Liver (tissue), 9 donors: Measurements from ENCODE around the gene PIAS1. TPM values are rescaled to one million over a fixed set of nuclear protein-coding genes. Genes with fewer than 3 reads are reported as not detected.

ENCODE experiments used
- DNase-seq: peaks from one replicate; pipeline ENCODE4 v3.0.0-alpha.2; 2017; ENCODE audit warnings: low spot score
- H3K27ac ChIP-seq, 2 donors: one replicate each; pipeline ENCODE4 v1.7.0; 2013; ENCODE audit warnings: inconsistent platforms in 2 of 2, low read length in 2 of 2, control low read depth in 1 of 2, low read depth in 1 of 2, mild to moderate bottlenecking in 1 of 2
- H3K27me3 ChIP-seq, 4 donors: one replicate each; pipeline versions ENCODE4 v1.6.1 to v1.7.0; 2013; ENCODE audit warnings: low read length in 3 of 4, inconsistent platforms in 1 of 4, mild to moderate bottlenecking in 1 of 4, moderate library complexity in 1 of 4; ENCODE audit not compliant: control insufficient read depth in 4 of 4, insufficient read depth in 4 of 4
- H3K36me3 ChIP-seq, 4 donors: one replicate each; pipeline versions ENCODE4 v1.6.1 to v1.7.0; 2013; ENCODE audit warnings: low read length in 3 of 4, mild to moderate bottlenecking in 3 of 4, low read depth in 1 of 4, moderate library complexity in 1 of 4; ENCODE audit not compliant: control insufficient read depth in 4 of 4, insufficient read depth in 3 of 4
- H3K4me1 ChIP-seq, 4 donors: one replicate each; pipeline versions ENCODE4 v1.6.1 to v1.7.0; 2013; ENCODE audit warnings: low read length in 3 of 4, mild to moderate bottlenecking in 3 of 4, moderate library complexity in 1 of 4; ENCODE audit not compliant: control insufficient read depth in 4 of 4, insufficient read depth in 4 of 4
- H3K4me3 ChIP-seq, 3 donors: one replicate each; pipeline versions ENCODE4 v1.6.1 to v1.7.0; 2013; ENCODE audit warnings: low read length in 3 of 3, control low read depth in 1 of 3, low read depth in 1 of 3, mild to moderate bottlenecking in 1 of 3
- H3K9ac ChIP-seq, 2 donors: one replicate each; pipeline ENCODE4 v1.7.0; 2013; ENCODE audit warnings: low read length in 2 of 2, mild to moderate bottlenecking in 2 of 2, moderate library complexity in 2 of 2, control low read depth in 1 of 2, low read depth in 1 of 2
- H3K9me3 ChIP-seq, 4 donors: one replicate each; pipeline versions ENCODE4 v1.6.1 to v1.7.0; 2013; ENCODE audit warnings: low read length in 3 of 4; ENCODE audit not compliant: control insufficient read depth in 4 of 4
- EGR1 ChIP-seq, 2 donors: IDR thresholded peaks; 2 replicates each; pipeline ENCODE4 v1.6.1; 2016 to 2018; ENCODE audit warnings: antibody characterized with exemption in 2 of 2, low read depth in 2 of 2
- FOXA1 ChIP-seq: IDR thresholded peaks from 2 replicates; pipeline ENCODE4 v1.6.1; 2016; ENCODE audit warnings: antibody characterized with exemption
- FOXA2 ChIP-seq: IDR thresholded peaks from 2 replicates; pipeline ENCODE4 v1.6.1; 2016; ENCODE audit warnings: antibody characterized with exemption
- GABPA ChIP-seq, 2 donors: IDR thresholded peaks in 1 of 2; conservative IDR thresholded peaks in 1 of 2; 2 replicates each; pipeline ENCODE4 v1.6.1; 2016; ENCODE audit warnings: antibody characterized with exemption in 2 of 2, mild to moderate bottlenecking in 1 of 2, moderate library complexity in 1 of 2
- HNF4A ChIP-seq, 2 donors: conservative IDR thresholded peaks; 2 replicates each; pipeline ENCODE4 v1.6.1; 2016; ENCODE audit warnings: antibody characterized with exemption in 2 of 2, mild to moderate bottlenecking in 2 of 2
- HNF4G ChIP-seq: IDR thresholded peaks from 2 replicates; pipeline ENCODE4 v1.6.1; 2016; ENCODE audit warnings: antibody characterized with exemption
- JUND ChIP-seq, 2 donors: IDR thresholded peaks; 2 replicates each; pipeline ENCODE4 v1.6.1; 2016; ENCODE audit warnings: antibody characterized with exemption in 2 of 2
- NR2F2 ChIP-seq: IDR thresholded peaks from 2 replicates; pipeline ENCODE4 v1.6.1; 2016; ENCODE audit warnings: antibody characterized with exemption
- RAD21 ChIP-seq, 2 donors: IDR thresholded peaks; 2 replicates each; pipeline ENCODE4 v1.6.1; 2016; ENCODE audit warnings: antibody characterized with exemption in 2 of 2, mild to moderate bottlenecking in 2 of 2
- RXRA ChIP-seq, 2 donors: IDR thresholded peaks; 2 replicates each; pipeline ENCODE4 v1.6.1; 2017 to 2018; ENCODE audit warnings: antibody characterized with exemption in 2 of 2, mild to moderate bottlenecking in 1 of 2
- SP1 ChIP-seq: IDR thresholded peaks from 2 replicates; pipeline ENCODE4 v1.6.1; 2018; ENCODE audit warnings: antibody characterized with exemption, mild to moderate bottlenecking
- YY1 ChIP-seq: IDR thresholded peaks from 2 replicates; pipeline ENCODE4 v1.6.1; 2016; ENCODE audit warnings: antibody characterized with exemption, mild to moderate bottlenecking
- WGBS: extraction: QIAGEN DNeasy Blood & Tissue Kit; methylation state at CpG from one replicate; pipeline ENCODE4 v1.1.7; 2013; 5-methylcytosine and 5-hydroxymethylcytosine counted together
- polyA plus RNA-seq, 2 donors: library from polyadenylated mRNA; stranded (reverse) in 1 of 2; unstranded in 1 of 2; fragments of 200-250 nt in 1 of 2; fragments of >200 nt in 1 of 2; fragmentation: Nextera tagmentation in 1 of 2; extraction: Ambion mirVana in 1 of 2; gene quantifications; one replicate each; pipeline versions ENCODE4 v1.2.1 to v1.2.3, GENCODE V29; 2013 to 2015
- total RNA-seq, 2 donors: library from RNA; depleted of rRNA; stranded (reverse); fragments of >200 nt; gene quantifications; one replicate each; pipeline ENCODE4 v1.2.3, GENCODE V29; 2014
- TF ChIP-seq, protein P1 (sequence below): IDR thresholded peaks from 2 replicates; pipeline ENCODE4 v1.6.1; 2016; ENCODE audit warnings: antibody characterized with exemption, mild to moderate bottlenecking
- TF ChIP-seq, protein P2 (sequence below): fragments of 150-350 bp; IDR thresholded peaks from 2 replicates; pipeline ENCODE4 v1.5.1; 2017; ENCODE audit warnings: improper control_type of control experiment, low read depth, low read length; ENCODE audit not compliant: missing input control
- donor health status: healthy.
- donor health status: healthy.
- donor health status: healthy.
- donor health status: healthy.
- donor health status: healthy.

PIAS1 gene
- total and polyA plus RNA-seq, 4 donors = 5.6 to 18.8 (median 13.2) TPM

DNA sequence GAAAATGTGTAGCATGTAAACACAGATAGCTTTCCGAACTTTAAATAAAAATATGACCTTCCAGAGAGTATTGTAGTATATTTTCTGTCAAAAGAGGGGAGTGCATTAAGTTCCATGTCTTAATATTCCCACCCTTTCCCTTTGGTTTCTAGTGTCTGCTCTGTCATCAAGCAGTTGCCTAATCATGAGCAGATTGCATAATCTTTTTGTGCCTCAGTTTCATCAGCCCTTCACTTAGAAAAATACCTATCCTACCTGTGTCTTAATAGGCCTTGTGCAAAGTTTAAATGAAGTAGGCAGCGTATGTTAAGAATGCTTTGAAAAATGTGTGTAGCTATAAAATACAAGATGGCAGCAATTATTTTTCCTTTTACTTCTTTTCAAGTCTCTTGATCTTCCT is 98.2 kb downstream of the PIAS1 start:
- DNase-seq = no peak
- no peak for TF ChIP-seq NR2F2
- no peak for TF ChIP-seq RXRA (IDR thresholded peaks at IDR 0.05)
- TF ChIP-seq, protein P1, sequence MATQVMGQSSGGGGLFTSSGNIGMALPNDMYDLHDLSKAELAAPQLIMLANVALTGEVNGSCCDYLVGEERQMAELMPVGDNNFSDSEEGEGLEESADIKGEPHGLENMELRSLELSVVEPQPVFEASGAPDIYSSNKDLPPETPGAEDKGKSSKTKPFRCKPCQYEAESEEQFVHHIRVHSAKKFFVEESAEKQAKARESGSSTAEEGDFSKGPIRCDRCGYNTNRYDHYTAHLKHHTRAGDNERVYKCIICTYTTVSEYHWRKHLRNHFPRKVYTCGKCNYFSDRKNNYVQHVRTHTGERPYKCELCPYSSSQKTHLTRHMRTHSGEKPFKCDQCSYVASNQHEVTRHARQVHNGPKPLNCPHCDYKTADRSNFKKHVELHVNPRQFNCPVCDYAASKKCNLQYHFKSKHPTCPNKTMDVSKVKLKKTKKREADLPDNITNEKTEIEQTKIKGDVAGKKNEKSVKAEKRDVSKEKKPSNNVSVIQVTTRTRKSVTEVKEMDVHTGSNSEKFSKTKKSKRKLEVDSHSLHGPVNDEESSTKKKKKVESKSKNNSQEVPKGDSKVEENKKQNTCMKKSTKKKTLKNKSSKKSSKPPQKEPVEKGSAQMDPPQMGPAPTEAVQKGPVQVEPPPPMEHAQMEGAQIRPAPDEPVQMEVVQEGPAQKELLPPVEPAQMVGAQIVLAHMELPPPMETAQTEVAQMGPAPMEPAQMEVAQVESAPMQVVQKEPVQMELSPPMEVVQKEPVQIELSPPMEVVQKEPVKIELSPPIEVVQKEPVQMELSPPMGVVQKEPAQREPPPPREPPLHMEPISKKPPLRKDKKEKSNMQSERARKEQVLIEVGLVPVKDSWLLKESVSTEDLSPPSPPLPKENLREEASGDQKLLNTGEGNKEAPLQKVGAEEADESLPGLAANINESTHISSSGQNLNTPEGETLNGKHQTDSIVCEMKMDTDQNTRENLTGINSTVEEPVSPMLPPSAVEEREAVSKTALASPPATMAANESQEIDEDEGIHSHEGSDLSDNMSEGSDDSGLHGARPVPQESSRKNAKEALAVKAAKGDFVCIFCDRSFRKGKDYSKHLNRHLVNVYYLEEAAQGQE = no peak

DNA sequence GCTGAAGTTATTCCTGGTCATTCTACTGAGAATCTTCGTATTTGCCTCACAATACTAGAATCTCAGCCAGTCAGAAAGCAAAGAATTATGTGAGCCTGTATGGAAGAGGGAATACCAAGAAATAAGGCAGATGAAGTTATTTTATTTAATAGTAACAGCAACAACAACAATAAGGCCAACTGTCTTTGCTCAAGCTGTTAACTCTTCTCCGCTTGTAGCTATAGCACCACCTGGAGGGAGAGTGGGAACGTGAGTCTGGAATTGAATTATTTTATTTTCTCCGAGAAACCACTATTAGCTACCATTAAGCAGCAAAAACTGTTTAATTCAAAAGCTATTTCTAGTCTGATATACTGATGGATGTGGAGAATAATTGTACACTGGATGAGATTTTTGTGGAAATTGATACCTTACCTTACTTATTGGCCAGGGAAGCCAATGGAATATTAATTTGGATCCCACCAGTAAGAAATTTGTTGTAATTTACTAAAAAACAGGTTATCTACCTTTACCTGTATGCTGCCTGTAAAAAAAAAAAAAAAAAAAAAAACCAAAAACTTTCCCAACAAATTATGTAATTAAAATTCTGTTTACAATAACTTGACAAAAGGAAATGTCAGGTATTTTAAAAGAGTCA is 100.9 kb downstream of the PIAS1 start:
- no peak overlapping the region for H3K9ac ChIP-seq
- WGBS = 36% methylated on average over 4 of the region's 4 CpGs
- H3K9me3 ChIP-seq = no peaks in the 10 kb centered on the region
- H3K36me3 ChIP-seq = peaks cover 0 to 11% (median 5%) of the 10 kb centered on the region in 4 donors
- TF ChIP-seq RAD21 (IDR thresholded peaks at IDR 0.05) (peak; percentile 97 to 98), SP1 (no peak), EGR1 (IDR thresholded peaks at IDR 0.05; ENCODE audit: low read depth in 2 of 2) (no peak), HNF4A (conservative IDR thresholded peaks at IDR 0.05) (no peak), FOXA2 (no peak), HNF4G (no peak), YY1 (no peak)
- TF ChIP-seq, protein P2, sequence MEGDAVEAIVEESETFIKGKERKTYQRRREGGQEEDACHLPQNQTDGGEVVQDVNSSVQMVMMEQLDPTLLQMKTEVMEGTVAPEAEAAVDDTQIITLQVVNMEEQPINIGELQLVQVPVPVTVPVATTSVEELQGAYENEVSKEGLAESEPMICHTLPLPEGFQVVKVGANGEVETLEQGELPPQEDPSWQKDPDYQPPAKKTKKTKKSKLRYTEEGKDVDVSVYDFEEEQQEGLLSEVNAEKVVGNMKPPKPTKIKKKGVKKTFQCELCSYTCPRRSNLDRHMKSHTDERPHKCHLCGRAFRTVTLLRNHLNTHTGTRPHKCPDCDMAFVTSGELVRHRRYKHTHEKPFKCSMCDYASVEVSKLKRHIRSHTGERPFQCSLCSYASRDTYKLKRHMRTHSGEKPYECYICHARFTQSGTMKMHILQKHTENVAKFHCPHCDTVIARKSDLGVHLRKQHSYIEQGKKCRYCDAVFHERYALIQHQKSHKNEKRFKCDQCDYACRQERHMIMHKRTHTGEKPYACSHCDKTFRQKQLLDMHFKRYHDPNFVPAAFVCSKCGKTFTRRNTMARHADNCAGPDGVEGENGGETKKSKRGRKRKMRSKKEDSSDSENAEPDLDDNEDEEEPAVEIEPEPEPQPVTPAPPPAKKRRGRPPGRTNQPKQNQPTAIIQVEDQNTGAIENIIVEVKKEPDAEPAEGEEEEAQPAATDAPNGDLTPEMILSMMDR = peak; percentile 83
- H3K4me1 ChIP-seq = peaks cover 0 to 4% (median 0%) of the 10 kb centered on the region in 4 donors
- DNase-seq = no peak
- no peak overlapping the region for H3K4me3 ChIP-seq
- no peak overlapping the region for H3K27ac ChIP-seq
- H3K27me3 ChIP-seq = no peaks in the 10 kb centered on the region

More for the DNA sequence above, 98.2 kb downstream of the PIAS1 start:
- H3K4me1 ChIP-seq = peaks cover 0 to 4% (median 0%) of the 10 kb centered on the region in 4 donors
- H3K9ac ChIP-seq = no peak overlapping the region
- H3K27me3 ChIP-seq = no peaks in the 10 kb centered on the region
- H3K27ac ChIP-seq = no peak overlapping the region
- WGBS = 98% methylated on average over 2 of the region's 2 CpGs
- H3K9me3 ChIP-seq = no peaks in the 10 kb centered on the region
- H3K4me3 ChIP-seq = no peak overlapping the region
- peaks cover 0 to 8% (median 3%) of the 10 kb centered on the region in 4 donors for H3K36me3 ChIP-seq

DNA sequence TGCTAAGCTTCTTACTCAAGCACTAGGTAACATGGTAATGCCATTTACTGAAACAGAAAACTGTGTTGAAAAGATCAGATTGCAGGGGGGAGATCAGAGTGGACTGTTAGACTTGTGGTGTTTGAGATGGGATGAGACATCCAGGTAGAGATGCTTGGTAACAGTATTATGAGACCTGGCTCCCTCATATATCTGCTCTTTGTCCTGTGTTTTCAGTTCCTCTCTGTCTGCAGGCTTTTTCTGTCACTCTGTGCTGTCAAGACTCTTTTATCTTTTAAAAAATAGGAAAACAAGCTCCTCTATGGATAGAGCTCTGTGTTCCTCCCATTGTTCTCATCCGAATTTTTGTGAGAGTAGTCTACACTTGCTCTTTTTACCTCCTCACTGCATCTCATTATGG is 103.0 kb downstream of the PIAS1 start:
- Histone ChIP-seq H3K36me3 (peaks cover 0 to 17% (median 12%) of the 10 kb centered on the region in 4 donors), H3K9me3 (peaks cover 0 to 2% (median 0%) of the 10 kb centered on the region in 4 donors), H3K9ac (no peak overlapping the region), H3K4me3 (no peak overlapping the region), H3K4me1 (peaks cover 0 to 4% (median 0%) of the 10 kb centered on the region in 4 donors), H3K27me3 (no peaks in the 10 kb centered on the region), H3K27ac (no peak overlapping the region)
- DNase-seq = no peak
- TF ChIP-seq, protein P1 = no peak
- TF ChIP-seq GABPA (IDR thresholded peaks at IDR 0.05 in 1 of 2, conservative IDR thresholded peaks at IDR 0.05 in 1 of 2) (no peak), FOXA1 (no peak), RXRA (IDR thresholded peaks at IDR 0.05) (no peak), JUND (IDR thresholded peaks at IDR 0.05) (no peak)
- WGBS = 0% methylated on average over 1 of the region's 1 CpG
